ENCODE measurements around the gene C20orf204. TPM values are rescaled to one million over a fixed set of nuclear protein-coding genes. Genes with fewer than 3 reads are reported as not detected.

C20orf204 gene
- total and polyA plus RNA-seq, 2 of the 4 experiments (the other 2 are of a cell fraction) = 0.09 to 0.18 TPM

- no peak overlapping the region for H3K27ac ChIP-seq (ENCODE audit: insufficient read depth, low read length)
- ChIA-PET POLR2A (ENCODE audit: unreplicated experiment) (no interaction called here), CTCF (no interaction called here)
- H3K4me1 ChIP-seq (ENCODE audit: control insufficient read depth, insufficient read depth, low read length) = peaks cover 6% of the 10 kb centered on the region; the same call in 1 of the 2 replicates
- H4K91ac ChIP-seq (ENCODE audit: insufficient read depth, low read depth, low read length) = no peak overlapping the region
- intact Hi-C loops (cut with micrococcal nuclease) (no loop called here), dilution Hi-C loops (cut with HindIII; ENCODE audit: low sequenced_read_pairs, unreplicated experiment) (no loop called here), in situ Hi-C loops (cut with MboI; ENCODE audit: low sequenced_read_pairs) (no loop called here)
- H2AFZ ChIP-seq (replicated peaks; ENCODE audit: low read length, poor library complexity) = no peak overlapping the region
- H3K9ac ChIP-seq (ENCODE audit: low read depth, low read length) = no peak overlapping the region
- H3K9me3 ChIP-seq (ENCODE audit: control insufficient read depth, insufficient read depth, low read length) = no peaks in the 10 kb centered on the region
- no peak overlapping the region for H4K5ac ChIP-seq (ENCODE audit: low read depth, low read length)
- H3K79me1 ChIP-seq (ENCODE audit: low read depth in 1 of 2, low read length in 2 of 2) = peaks cover 14 to 25% of the 10 kb centered on the region in 2 experiments
- H4K8ac ChIP-seq (ENCODE audit: low read depth in 2 of 2, low read length in 2 of 2) = no peak overlapping the region
- H3K4me3 ChIP-seq (ENCODE audit: insufficient read depth, low read depth, low read length) = no peak overlapping the region
- H3K56ac ChIP-seq (ENCODE audit: extremely low read depth, insufficient read depth, low read length) = no peak overlapping the region
- no CpG with 5 or more reads among the region's 2 CpGs for WGBS, 2 experiments (ENCODE audit: extremely low coverage in 2 of 2, insufficient read length in 1 of 2)
- H2AK5ac ChIP-seq (ENCODE audit: low read depth, low read length) = no peak overlapping the region
- TF ChIP-seq NFE2L2 (IDR thresholded peaks at IDR 0.05; ENCODE audit: low read depth, low read length) = no peak
- TF ChIP-seq RCOR1 (IDR thresholded peaks at IDR 0.05; ENCODE audit: insufficient replicate concordance, low read length) = no peak
- TF ChIP-seq SMC3 (IDR thresholded peaks at IDR 0.05; ENCODE audit: low read depth, low read length) = no peak
- TF ChIP-seq USF2 (IDR thresholded peaks at IDR 0.05; ENCODE audit: low read depth, low read length) = no peak
- DNase-seq (no peak), ATAC-seq (ENCODE audit: low read depth) (no peak)
- H2BK15ac ChIP-seq (ENCODE audit: low read depth, low read length) = no peak overlapping the region
- H3K14ac ChIP-seq (replicated peaks; ENCODE audit: low read depth, low read length) = no peak overlapping the region
- peaks cover 13% of the 10 kb centered on the region for H4K20me1 ChIP-seq (ENCODE audit: insufficient read depth, low read length)
- no peak overlapping the region for H3K4me2 ChIP-seq (ENCODE audit: low read depth, low read length)
- H2BK5ac ChIP-seq (ENCODE audit: low read depth, low read length, poor library complexity, severe bottlenecking) = no peak overlapping the region
- no peak overlapping the region for H2BK120ac ChIP-seq (ENCODE audit: low read depth, low read length)
- no peak overlapping the region for H3K4ac ChIP-seq (ENCODE audit: low read depth, low read length)
- H3K18ac ChIP-seq (ENCODE audit: low read depth, low read length) = no peak overlapping the region
- H3K9me1 ChIP-seq (ENCODE audit: insufficient read depth, low read length) = peaks cover 5% of the 10 kb centered on the region
- no peaks in the 10 kb centered on the region for H3K27me3 ChIP-seq (ENCODE audit: control insufficient read depth, insufficient read depth, low read length)
- H2AK9ac ChIP-seq (replicated peaks; ENCODE audit: low read depth, low read length, poor library complexity) = no peak overlapping the region
- no peak overlapping the region for H2BK20ac ChIP-seq (ENCODE audit: low read depth, low read length)
- no TSS peak for BruUV-seq (replicated peaks)
- H3K36me3 ChIP-seq (ENCODE audit: control insufficient read depth, insufficient read depth, low read length) = peaks cover 46% of the 10 kb centered on the region
- no peak overlapping the region for H3K23ac ChIP-seq (ENCODE audit: low read depth, low read length)
Observed at GRCh38 chr20:64015635-64016034, 20.3 kb upstream of the C20orf204 start.

All from IMR-90 (cell line).